Mesenchymal stem cell (in vitro differentiated cells and primary cell): ENCODE results near the gene BRK1.
"Not testable (repeated sequence)": the region's sequence is repeated elsewhere in the genome, so short reads cannot be mapped to it uniquely, and the experiment has no call there.

Experiments used
- DNase-seq: peaks from one replicate; pipeline ENCODE4 v3.0.0-alpha.2; 2013
- H2AFZ ChIP-seq: one replicate; pipeline ENCODE4 v1.6.1; 2013; ENCODE audit warnings: low read depth, mild to moderate bottlenecking, control low read depth, inconsistent platforms, low read length, moderate library complexity
- H2AK5ac ChIP-seq: 2 replicates; pipeline ENCODE4 v1.6.1; 2013; ENCODE audit warnings: low read length, moderate library complexity, mild to moderate bottlenecking, inconsistent platforms; ENCODE audit not compliant: severe bottlenecking
- H2BK120ac ChIP-seq: one replicate; pipeline ENCODE4 v1.6.1; 2013; ENCODE audit warnings: low read depth, mild to moderate bottlenecking, inconsistent platforms, low read length, moderate library complexity
- H2BK12ac ChIP-seq, 2 experiments: one replicate each; pipeline ENCODE4 v1.6.1; 2013; ENCODE audit warnings: inconsistent platforms in 2 of 2, low read length in 2 of 2, mild to moderate bottlenecking in 2 of 2, moderate library complexity in 2 of 2, control low read depth in 1 of 2
- H2BK15ac ChIP-seq: one replicate; pipeline ENCODE4 v1.6.1; 2013; ENCODE audit warnings: mild to moderate bottlenecking, low read depth, inconsistent platforms; ENCODE audit not compliant: poor library complexity, severe bottlenecking
- H2BK5ac ChIP-seq: 2 replicates; pipeline ENCODE4 v1.6.1; 2013; ENCODE audit warnings: low read depth, mild to moderate bottlenecking, low read length, control low read depth, inconsistent platforms; ENCODE audit not compliant: poor library complexity, severe bottlenecking
- H3K14ac ChIP-seq, 2 experiments: one replicate each; pipeline ENCODE4 v1.6.1; 2013; ENCODE audit warnings: inconsistent platforms in 2 of 2, low read length in 2 of 2, control low read depth in 1 of 2, mild to moderate bottlenecking in 1 of 2, moderate library complexity in 1 of 2
- H3K18ac ChIP-seq, 2 experiments: one replicate each; pipeline ENCODE4 v1.6.1; 2013; ENCODE audit warnings: inconsistent platforms in 2 of 2, low read length in 2 of 2, control low read depth in 1 of 2, low read depth in 1 of 2, mild to moderate bottlenecking in 1 of 2
- H3K23ac ChIP-seq, 2 experiments: one replicate each; pipeline ENCODE4 v1.6.1; 2013; ENCODE audit warnings: inconsistent platforms in 2 of 2, low read length in 2 of 2, mild to moderate bottlenecking in 2 of 2, moderate library complexity in 2 of 2, control low read depth in 1 of 2
- H3K27ac ChIP-seq: 2 replicates; pipeline ENCODE4 v1.5.1; 2013; ENCODE audit warnings: mild to moderate bottlenecking, moderate library complexity, low read length, control low read depth, inconsistent platforms; ENCODE audit not compliant: poor library complexity, severe bottlenecking
- H3K27me3 ChIP-seq, 2 experiments: 2 replicates each; pipeline versions ENCODE4 v1.6.1 to v1.7.0; 2013; ENCODE audit warnings: low read length in 2 of 2, mild to moderate bottlenecking in 2 of 2, moderate library complexity in 2 of 2, control low read depth in 1 of 2, inconsistent platforms in 1 of 2; ENCODE audit not compliant: control insufficient read depth in 1 of 2, insufficient read depth in 1 of 2
- H3K36me3 ChIP-seq, 2 experiments: 2 replicates each; pipeline versions ENCODE4 v1.6.1 to v1.7.0; 2013; ENCODE audit warnings: low read length in 2 of 2, control low read depth in 1 of 2, inconsistent platforms in 1 of 2, low read depth in 1 of 2, mild to moderate bottlenecking in 1 of 2; ENCODE audit not compliant: insufficient read depth in 2 of 2, control insufficient read depth in 1 of 2
- H3K4ac ChIP-seq, 2 experiments: one replicate each; pipeline ENCODE4 v1.6.1; 2013; ENCODE audit warnings: inconsistent platforms in 2 of 2, low read length in 2 of 2, mild to moderate bottlenecking in 2 of 2, moderate library complexity in 2 of 2, control low read depth in 1 of 2, low read depth in 1 of 2
- H3K4me1 ChIP-seq: 2 replicates; pipeline ENCODE4 v1.6.1; 2013; ENCODE audit warnings: low read depth, low read length, control low read depth; ENCODE audit not compliant: control insufficient read depth, insufficient read depth
- H3K4me2 ChIP-seq: 2 replicates; pipeline ENCODE4 v1.6.1; 2013; ENCODE audit warnings: low read length, mild to moderate bottlenecking, inconsistent platforms; ENCODE audit not compliant: poor library complexity, severe bottlenecking
- H3K4me3 ChIP-seq, 2 experiments: 2 replicates each; pipeline versions ENCODE4 v1.5.1 to v1.7.0; 2013; ENCODE audit warnings: low read length in 2 of 2, mild to moderate bottlenecking in 2 of 2, control low read depth in 1 of 2, low read depth in 1 of 2; ENCODE audit not compliant: insufficient read depth in 1 of 2
- H3K79me1 ChIP-seq: replicated peaks from 2 replicates; pipeline ENCODE4 v1.6.1; 2013; ENCODE audit warnings: mild to moderate bottlenecking, control low read depth, low read length, inconsistent platforms; ENCODE audit not compliant: poor library complexity, severe bottlenecking
- H3K9ac ChIP-seq: 2 replicates; pipeline ENCODE4 v1.7.0; 2013; ENCODE audit warnings: mild to moderate bottlenecking, low read length, moderate library complexity
- H3K9me3 ChIP-seq: 2 replicates; pipeline ENCODE4 v1.7.0; 2013; ENCODE audit warnings: mild to moderate bottlenecking, low read length; ENCODE audit not compliant: control insufficient read depth
- H4K8ac ChIP-seq: one replicate; pipeline ENCODE4 v1.6.1; 2013; ENCODE audit warnings: inconsistent platforms, mild to moderate bottlenecking, low read length, moderate library complexity
- H4K91ac ChIP-seq: one replicate; pipeline ENCODE4 v1.6.1; 2013; ENCODE audit warnings: mild to moderate bottlenecking, low read length, inconsistent platforms
- WGBS: methylation state at CpG from one replicate; pipeline ENCODE4 v1.1.7; 2013; ENCODE audit warnings: mixed read lengths; 5-methylcytosine and 5-hydroxymethylcytosine counted together

Gene BRK1

DNA sequence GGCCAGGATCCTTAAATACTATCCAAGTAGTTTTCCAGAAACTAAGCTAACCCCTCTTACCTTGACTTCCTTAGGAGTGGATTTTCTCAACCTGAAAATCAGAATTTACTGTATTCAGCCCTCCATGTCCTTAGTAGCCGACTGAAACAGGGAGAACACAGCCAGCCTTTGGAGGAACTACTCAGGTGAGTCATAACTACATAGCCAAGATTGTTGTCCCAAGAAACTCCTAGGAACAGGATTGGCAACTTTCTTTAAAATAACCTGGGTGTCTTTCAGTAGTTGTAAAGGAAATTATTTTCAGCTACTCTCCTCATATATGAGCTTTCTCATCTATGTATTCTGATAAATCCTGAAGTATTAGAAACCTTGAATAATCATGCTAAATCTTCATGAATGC, 29.7 kb upstream of the BRK1 start:
- H3K4ac ChIP-seq: no peak overlapping the region
- H3K14ac ChIP-seq: no peak overlapping the region
- H3K18ac ChIP-seq: no peak overlapping the region
- 100% methylated on average over 1 of the region's 1 CpG for WGBS
- H3K36me3 ChIP-seq: peaks cover 0 to 10% of the 10 kb centered on the region in 2 experiments
- no peaks in the 10 kb centered on the region for H3K79me1 ChIP-seq
- no peak overlapping the region for H3K4me3 ChIP-seq
- no peak overlapping the region for H4K91ac ChIP-seq
- no peak for DNase-seq
- H3K4me2 ChIP-seq: no peak overlapping the region
- H3K27me3 ChIP-seq: no peaks in the 10 kb centered on the region
- no peak overlapping the region for H4K8ac ChIP-seq
- H2BK120ac ChIP-seq: no peak overlapping the region
- H2BK5ac ChIP-seq: no peak overlapping the region
- no peak overlapping the region for H3K27ac ChIP-seq
- H2AK5ac ChIP-seq: no peak overlapping the region
- H3K23ac ChIP-seq: no peak overlapping the region
- H3K4me1 ChIP-seq: no peaks in the 10 kb centered on the region
- no peak overlapping the region for H2BK15ac ChIP-seq
- H2BK12ac ChIP-seq: no peak overlapping the region
- H3K9ac ChIP-seq: no peak overlapping the region
- no peaks in the 10 kb centered on the region for H3K9me3 ChIP-seq
- H2AFZ ChIP-seq: no peak overlapping the region

DNA sequence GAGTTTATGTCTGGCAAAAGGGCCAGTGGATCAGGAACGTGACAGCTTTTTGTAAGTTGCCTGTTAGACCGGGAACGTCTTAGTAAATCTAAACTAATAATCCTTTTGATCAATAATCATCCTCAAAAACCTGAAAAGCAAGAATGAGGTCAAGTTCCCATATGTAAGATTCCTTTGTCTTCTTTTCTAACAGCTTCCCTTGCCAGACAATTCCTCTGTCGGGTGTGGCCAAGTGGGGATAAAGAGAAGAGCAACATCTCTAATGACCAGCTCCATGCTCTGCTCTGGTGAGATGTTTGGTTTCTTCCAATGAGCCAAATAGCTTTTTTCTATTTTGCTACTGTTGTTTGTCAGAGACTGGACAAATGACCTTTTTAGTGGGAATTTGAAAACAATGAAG, 27.2 kb upstream of the BRK1 start:
- H4K8ac ChIP-seq: no peak overlapping the region
- H3K4ac ChIP-seq: no peak overlapping the region
- 95% methylated on average over 3 of the region's 4 CpGs for WGBS

DNA sequence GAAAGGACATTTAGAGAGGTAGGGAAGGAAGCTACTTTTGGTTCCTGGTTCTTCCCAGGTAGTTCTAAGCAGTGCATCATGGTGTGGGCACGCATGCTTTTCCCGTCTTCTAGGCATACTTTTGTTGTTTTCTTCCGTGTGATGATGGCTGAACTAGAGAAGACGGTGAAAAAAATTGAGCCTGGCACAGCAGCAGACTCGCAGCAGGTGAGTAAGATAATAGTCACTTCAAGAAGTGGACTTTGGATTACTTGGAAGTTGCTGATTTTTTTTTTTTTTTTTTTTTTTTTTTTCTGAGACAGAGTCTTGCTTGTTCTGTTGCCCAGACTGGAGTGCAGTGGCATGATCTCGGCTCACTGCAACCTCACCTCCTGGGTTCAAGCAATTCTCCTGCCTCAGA, 25.3 kb upstream of the BRK1 start:
- no peak overlapping the region for H4K91ac ChIP-seq
- H3K4me1 ChIP-seq: no peaks in the 10 kb centered on the region
- no peak for DNase-seq
- H3K18ac ChIP-seq: no peak overlapping the region
- H3K23ac ChIP-seq: no peak overlapping the region
- H3K36me3 ChIP-seq: peaks cover 0 to 12% of the 10 kb centered on the region in 2 experiments
- H3K79me1 ChIP-seq: no peaks in the 10 kb centered on the region
- H2BK12ac ChIP-seq: no peak overlapping the region
- no peaks in the 10 kb centered on the region for H3K27me3 ChIP-seq
- WGBS: 94% methylated on average over 5 of the region's 6 CpGs
- H3K4ac ChIP-seq: no peak overlapping the region
- no peak overlapping the region for H2BK120ac ChIP-seq
- H3K27ac ChIP-seq: no peak overlapping the region
- no peak overlapping the region for H3K4me3 ChIP-seq
- H2AFZ ChIP-seq: no peak overlapping the region
- no peak overlapping the region for H3K9ac ChIP-seq
- H2BK5ac ChIP-seq: no peak overlapping the region
- H2AK5ac ChIP-seq: no peak overlapping the region
- H4K8ac ChIP-seq: no peak overlapping the region
- no peak overlapping the region for H3K14ac ChIP-seq
- no peak overlapping the region for H3K4me2 ChIP-seq
- no peaks in the 10 kb centered on the region for H3K9me3 ChIP-seq
- no peak overlapping the region for H2BK15ac ChIP-seq

More for the DNA sequence above, 27.2 kb upstream of the BRK1 start:
- H3K14ac ChIP-seq: no peak overlapping the region
- no peak overlapping the region for H3K18ac ChIP-seq
- H3K4me3 ChIP-seq: no peak overlapping the region
- no peaks in the 10 kb centered on the region for H3K79me1 ChIP-seq
- no peak overlapping the region for H3K9ac ChIP-seq
- DNase-seq: no peak
- no peak overlapping the region for H2AK5ac ChIP-seq
- peaks cover 0 to 12% of the 10 kb centered on the region in 2 experiments for H3K36me3 ChIP-seq
- H2AFZ ChIP-seq: no peak overlapping the region
- H3K23ac ChIP-seq: no peak overlapping the region
- H3K27ac ChIP-seq: no peak overlapping the region
- no peak overlapping the region for H3K4me2 ChIP-seq
- no peaks in the 10 kb centered on the region for H3K9me3 ChIP-seq
- H3K4me1 ChIP-seq: no peaks in the 10 kb centered on the region
- H2BK120ac ChIP-seq: no peak overlapping the region
- no peaks in the 10 kb centered on the region for H3K27me3 ChIP-seq
- no peak overlapping the region for H2BK5ac ChIP-seq
- H2BK15ac ChIP-seq: no peak overlapping the region
- H2BK12ac ChIP-seq: no peak overlapping the region
- no peak overlapping the region for H4K91ac ChIP-seq

DNA sequence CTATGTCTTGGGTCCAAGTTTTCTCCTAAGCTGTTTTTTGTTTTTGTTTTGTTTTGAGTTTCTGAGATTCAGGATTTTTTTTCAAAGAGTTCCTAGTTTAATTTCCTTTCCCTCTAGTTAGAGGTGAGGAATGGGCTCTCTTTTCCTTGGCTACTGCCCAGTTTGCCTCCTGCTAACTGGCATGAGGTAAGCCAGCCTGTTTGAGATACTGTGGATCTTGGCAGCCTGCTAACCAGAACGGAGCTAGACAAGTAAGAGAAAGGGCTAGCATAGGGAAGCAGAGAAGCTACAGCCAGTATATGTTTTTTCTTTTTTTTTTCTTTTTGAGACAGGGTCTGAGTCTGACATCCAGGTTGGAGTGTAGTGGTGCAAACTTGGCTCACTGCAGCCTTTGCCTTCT, 24.7 kb upstream of the BRK1 start:
- H2BK120ac ChIP-seq, H2BK15ac ChIP-seq, H3K27me3 ChIP-seq, H3K23ac ChIP-seq, H2AFZ ChIP-seq, H3K4me1 ChIP-seq, H3K4me2 ChIP-seq, H2BK12ac ChIP-seq, H4K8ac ChIP-seq, H3K9me3 ChIP-seq, DNase-seq, H3K14ac ChIP-seq, H2BK5ac ChIP-seq, H3K18ac ChIP-seq, H3K4ac ChIP-seq, H3K27ac ChIP-seq, H3K9ac ChIP-seq, H4K91ac ChIP-seq, H3K79me1 ChIP-seq, H3K4me3 ChIP-seq, H2AK5ac ChIP-seq: not testable (repeated sequence)
- 100% methylated on average over 1 of the region's 1 CpG for WGBS
- H3K36me3 ChIP-seq: peaks cover 0 to 12% of the 10 kb centered on the region in 2 experiments
